ENCODE data around the gene CCDC87. TPM values are rescaled to one million over a fixed set of nuclear protein-coding genes. Genes with fewer than 3 reads are reported as not detected.
"Not testable (repeated sequence)": the region's sequence is repeated elsewhere in the genome, so short reads cannot be mapped to it uniquely, and the experiment has no call there.

Gene CCDC87
- polyA plus RNA-seq, 1 experiment, result 0.19 TPM

DNA sequence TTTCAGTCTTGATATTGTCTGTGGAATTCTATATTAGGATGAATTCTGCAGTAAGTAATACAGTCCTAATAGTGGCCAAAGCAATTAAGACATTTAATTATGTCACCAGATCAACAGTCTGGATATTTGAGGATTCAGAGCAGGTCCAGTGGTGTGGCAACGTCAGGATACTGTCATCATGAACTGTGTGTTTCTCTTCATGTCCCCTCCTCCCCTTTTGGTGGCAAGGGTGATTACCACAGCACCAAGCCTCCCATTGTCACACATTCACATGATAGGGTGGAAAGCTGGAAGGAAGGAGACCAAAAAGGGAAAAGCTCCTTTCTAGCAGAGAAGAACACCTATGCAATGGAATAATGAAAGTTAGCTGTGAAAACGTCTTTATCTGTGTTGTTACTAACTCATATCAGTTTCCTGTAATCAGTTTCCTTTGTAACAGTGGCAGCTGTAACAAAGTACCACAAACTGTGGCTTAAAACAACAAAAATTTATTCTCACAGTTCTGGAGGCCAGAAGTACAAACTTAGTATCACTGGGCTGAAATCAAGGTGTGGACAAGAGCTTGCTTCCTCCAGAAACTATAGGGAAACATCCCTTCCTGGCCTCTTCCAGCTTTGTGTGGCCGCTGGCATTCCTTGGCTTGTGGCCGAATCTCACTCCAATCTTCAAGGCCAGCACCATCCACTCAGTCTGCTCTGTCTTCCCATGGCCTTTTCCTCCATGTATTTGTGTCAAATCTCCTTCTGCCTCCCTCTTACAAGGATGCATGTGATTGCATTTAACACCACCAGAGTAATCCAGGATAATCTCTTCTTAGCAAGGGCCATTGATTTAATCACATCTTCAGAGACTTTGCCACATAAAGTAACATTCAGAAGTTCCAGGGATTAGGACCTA, 17.1 kb upstream of the CCDC87 start:
- Histone ChIP-seq H3K9me3 (ENCODE audit: control insufficient read depth, insufficient read depth, low read length) (no peaks in the 10 kb centered on the region), H3K4me3 (ENCODE audit: low read depth, low read length) (no peak overlapping the region), H3K27me3 (ENCODE audit: control insufficient read depth, insufficient read depth, low read length) (no peaks in the 10 kb centered on the region), H3K27ac (ENCODE audit: low read depth, low read length) (no peak overlapping the region)
- TF ChIP-seq, protein P1, sequence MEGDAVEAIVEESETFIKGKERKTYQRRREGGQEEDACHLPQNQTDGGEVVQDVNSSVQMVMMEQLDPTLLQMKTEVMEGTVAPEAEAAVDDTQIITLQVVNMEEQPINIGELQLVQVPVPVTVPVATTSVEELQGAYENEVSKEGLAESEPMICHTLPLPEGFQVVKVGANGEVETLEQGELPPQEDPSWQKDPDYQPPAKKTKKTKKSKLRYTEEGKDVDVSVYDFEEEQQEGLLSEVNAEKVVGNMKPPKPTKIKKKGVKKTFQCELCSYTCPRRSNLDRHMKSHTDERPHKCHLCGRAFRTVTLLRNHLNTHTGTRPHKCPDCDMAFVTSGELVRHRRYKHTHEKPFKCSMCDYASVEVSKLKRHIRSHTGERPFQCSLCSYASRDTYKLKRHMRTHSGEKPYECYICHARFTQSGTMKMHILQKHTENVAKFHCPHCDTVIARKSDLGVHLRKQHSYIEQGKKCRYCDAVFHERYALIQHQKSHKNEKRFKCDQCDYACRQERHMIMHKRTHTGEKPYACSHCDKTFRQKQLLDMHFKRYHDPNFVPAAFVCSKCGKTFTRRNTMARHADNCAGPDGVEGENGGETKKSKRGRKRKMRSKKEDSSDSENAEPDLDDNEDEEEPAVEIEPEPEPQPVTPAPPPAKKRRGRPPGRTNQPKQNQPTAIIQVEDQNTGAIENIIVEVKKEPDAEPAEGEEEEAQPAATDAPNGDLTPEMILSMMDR (IDR thresholded peaks at IDR 0.05; ENCODE audit: low read depth, low read length), result no peak
- POLR2A ChIA-PET, result interaction anchor here (0.6 kb wide), 1 partner anchor 12 kb away, joined by 4 read pairs; no protein-coding TSS in a partner anchor
- DNase-seq (ENCODE audit: low read depth, low spot score), result no peak
- CTCF ChIA-PET, result no interaction called here

GRCh38 chr11:66607126-66607834, 14.4 kb upstream of the CCDC87 start:
- H3K27ac ChIP-seq (ENCODE audit: low read depth, low read length), result peak overlapping the region; percentile 81
- TF ChIP-seq, protein P1 (IDR thresholded peaks at IDR 0.05; ENCODE audit: low read depth, low read length), result no peak
- H3K27me3 ChIP-seq (ENCODE audit: control insufficient read depth, insufficient read depth, low read length), result no peaks in the 10 kb centered on the region
- ChIA-PET POLR2A (interaction anchor here (0.6 to 1.5 kb wide), 5 partner anchors 9 to 71 kb away, joined by 3 to 7 read pairs (median 5); partner anchors contain the start of genes RBM14, RBM4 and RBM4B), CTCF (no interaction called here)
- DNase-seq (ENCODE audit: low read depth, low spot score), result peak; percentile 15
- H3K4me3 ChIP-seq (ENCODE audit: low read depth, low read length), result no peak overlapping the region
- H3K9me3 ChIP-seq (ENCODE audit: control insufficient read depth, insufficient read depth, low read length), result no peaks in the 10 kb centered on the region

GRCh38 chr11:66606608-66607007, 13.7 kb upstream of the CCDC87 start:
- ChIA-PET CTCF (interaction anchor here (0.6 kb wide), 1 partner anchor 932 kb away, joined by 6 read pairs; no protein-coding TSS in a partner anchor), POLR2A (interaction anchor here (0.6 to 1.5 kb wide), 3 partner anchors 10 to 57 kb away, joined by 3 to 7 read pairs (median 6); partner anchors contain the start of gene RBM14)
- H3K27ac ChIP-seq (ENCODE audit: low read depth, low read length), result peak overlapping the region; percentile 81

DNA sequence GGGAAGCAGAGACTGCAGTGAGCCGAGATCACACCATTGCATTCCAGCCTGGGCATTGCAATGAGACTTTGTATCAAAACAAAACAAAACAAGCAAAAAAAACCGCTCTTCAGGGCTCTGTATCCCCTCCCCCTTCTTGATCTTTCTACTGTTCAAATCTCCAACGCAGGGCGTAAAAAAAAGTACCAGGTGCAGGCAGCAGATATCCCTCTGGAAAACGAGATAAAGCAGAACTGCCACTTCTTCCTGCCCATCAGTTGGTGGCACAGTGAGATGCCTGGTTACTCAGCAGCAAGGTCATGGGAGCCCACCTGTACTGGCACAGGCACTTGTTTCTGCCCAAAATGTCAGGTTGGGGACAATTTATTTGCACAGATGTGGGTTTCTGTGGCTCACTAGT, 11.3 kb upstream of the CCDC87 start:
- no peak overlapping the region for H3K4me3 ChIP-seq (ENCODE audit: low read depth, low read length)
- H3K27ac ChIP-seq (ENCODE audit: low read depth, low read length), result no peak overlapping the region
- H3K9me3 ChIP-seq (ENCODE audit: control insufficient read depth, insufficient read depth, low read length), result no peaks in the 10 kb centered on the region
- TF ChIP-seq, protein P1 (IDR thresholded peaks at IDR 0.05; ENCODE audit: low read depth, low read length), result no peak
- no peaks in the 10 kb centered on the region for H3K27me3 ChIP-seq (ENCODE audit: control insufficient read depth, insufficient read depth, low read length)
- ChIA-PET POLR2A (no interaction called here), CTCF (no interaction called here)
- DNase-seq (ENCODE audit: low read depth, low spot score), result no peak

More at GRCh38 chr11:66606608-66607007, 13.7 kb upstream of the CCDC87 start:
- not testable (repeated sequence) for H3K9me3 ChIP-seq (ENCODE audit: control insufficient read depth, insufficient read depth, low read length); H3K27me3 ChIP-seq (ENCODE audit: control insufficient read depth, insufficient read depth, low read length); H3K4me3 ChIP-seq (ENCODE audit: low read depth, low read length); DNase-seq (ENCODE audit: low read depth, low spot score)

DNA sequence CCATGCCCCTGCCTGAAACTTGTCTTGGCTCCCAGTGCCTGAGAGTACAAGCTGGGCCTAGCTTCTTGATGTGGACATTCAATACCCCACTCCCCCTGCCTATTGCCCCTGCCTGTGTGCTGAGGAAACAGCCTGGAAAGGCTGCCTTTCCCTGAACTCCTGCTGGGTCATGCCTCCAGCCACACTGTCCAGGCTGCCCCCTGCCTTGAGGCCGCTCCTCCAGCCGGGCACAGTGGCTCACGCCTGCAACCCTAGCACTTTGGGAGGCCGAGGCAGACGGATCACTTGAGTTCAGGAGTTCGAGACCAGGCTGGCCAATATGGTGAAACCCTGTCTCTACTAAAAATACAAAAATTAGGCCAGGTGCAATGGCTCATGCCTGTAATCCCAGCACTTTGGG, 10.2 kb upstream of the CCDC87 start:
- Histone ChIP-seq H3K4me3 (ENCODE audit: low read depth, low read length) (no peak overlapping the region), H3K27ac (ENCODE audit: low read depth, low read length) (no peak overlapping the region), H3K27me3 (ENCODE audit: control insufficient read depth, insufficient read depth, low read length) (no peaks in the 10 kb centered on the region), H3K9me3 (ENCODE audit: control insufficient read depth, insufficient read depth, low read length) (no peaks in the 10 kb centered on the region)
- TF ChIP-seq, protein P1 (IDR thresholded peaks at IDR 0.05; ENCODE audit: low read depth, low read length), result no peak
- ChIA-PET CTCF (no interaction called here), POLR2A (no interaction called here)
- DNase-seq (ENCODE audit: low read depth, low spot score), result no peak
